NCI-H146 treated with DMSO at 0.1 percent for 48 hours (cell line): ENCODE measurements around the gene APRT.
A peak's percentile ranks its signal among the peaks of the same experiment; 100 is the strongest.

ENCODE experiments used
- DNase-seq: peaks from one replicate; lab custom pipeline; 2025; ENCODE audit not compliant: unreplicated experiment; lab: John Stamatoyannopoulos, UW

Gene APRT

GRCh38 chr16:88811769-88812512, at the start of gene APRT:
APRT (minus strand) TSS chr16:88811928; CDS start chr16:88811899, 29 bp downstream.
- DNase-seq, result peak; percentile 71

GRCh38 chr16:88861359-88861758, 49.6 kb upstream of the APRT start:
- no peak for DNase-seq

- DNase-seq, result no peak
These were observed 47.8 kb upstream of the APRT start for GRCh38 chr16:88859381-88860091.

- DNase-seq, result peak; percentile 6
These were observed 46.1 kb upstream of the APRT start for GRCh38 chr16:88857728-88858339.

- DNase-seq, result peak; percentile 69
These were observed 45.4 kb upstream of the APRT start, which contains the start of the genes GALNS and TRAPPC2L for GRCh38 chr16:88856828-88857727. GALNS (minus strand) TSS chr16:88856947; CDS start chr16:88856877, 70 bp downstream. TRAPPC2L (plus strand) TSS chr16:88857127; CDS start chr16:88857151, 24 bp downstream.

- DNase-seq, result no peak
These were observed 44.5 kb upstream of the APRT start for GRCh38 chr16:88856122-88856827.

- no peak for DNase-seq
These were observed 44.0 kb upstream of the APRT start for GRCh38 chr16:88855736-88856121.

- no peak for DNase-seq
These were observed 43.4 kb upstream of the APRT start for GRCh38 chr16:88855176-88855575.

GRCh38 chr16:88854306-88855111, 42.8 kb upstream of the APRT start:
- DNase-seq, result no peak

- DNase-seq, result no peak
These were observed 41.7 kb upstream of the APRT start for GRCh38 chr16:88853325-88853941.

GRCh38 chr16:88851616-88852015, 39.9 kb upstream of the APRT start:
- DNase-seq, result no peak

GRCh38 chr16:88850531-88851199, 38.9 kb upstream of the APRT start:
- DNase-seq, result no peak

GRCh38 chr16:88848557-88848956, 36.8 kb upstream of the APRT start:
- no peak for DNase-seq

GRCh38 chr16:88847654-88848053, 35.9 kb upstream of the APRT start:
- DNase-seq, result no peak

GRCh38 chr16:88846088-88846487, 34.4 kb upstream of the APRT start:
- no peak for DNase-seq

- DNase-seq, result no peak
These were observed 32.8 kb upstream of the APRT start for GRCh38 chr16:88844419-88845036.

GRCh38 chr16:88843256-88843655, 31.5 kb upstream of the APRT start:
- DNase-seq, result no peak

GRCh38 chr16:88842806-88843205, 31.1 kb upstream of the APRT start:
- DNase-seq, result no peak
